Caco-2 (cell line): Measurements from ENCODE around the gene MED13L. TPM values are rescaled to one million over a fixed set of nuclear protein-coding genes. Genes with fewer than 3 reads are reported as not detected.

Experiments
- BruUV-seq: library from RNA; stranded (reverse); fragments of 400-500 nt; replicated peaks from 2 replicates; lab custom pipeline; 2021; lab: Mats Ljungman, UMichigan
- CTCF ChIA-PET: fragments of 300-600 bp; sonication (Branson Sonifier 250); formaldehyde crosslinking; loops from one replicate; lab custom pipeline; 2022; ENCODE audit warnings: antibody characterized with exemption; lab: Charles Lee
- POLR2A ChIA-PET: fragments of 300-600 bp; sonication (Branson Sonifier 250); formaldehyde crosslinking; loops from one replicate; lab custom pipeline; 2022; ENCODE audit warnings: antibody characterized with exemption; lab: Charles Lee
- DNase-seq, 2 experiments: peaks; one replicate each; pipeline versions ENCODE4 v3.0.0 to v3.0.0-alpha.2; 2020 to 2022
- H3K27me3 ChIP-seq: replicated peaks from 2 replicates; pipeline ENCODE4 v1.6.0; 2011; ENCODE audit warnings: low read length; ENCODE audit not compliant: control insufficient read depth, insufficient read depth
- H3K36me3 ChIP-seq: 2 replicates; pipeline ENCODE4 v1.5.1; 2011; ENCODE audit warnings: low read length; ENCODE audit not compliant: control insufficient read depth, insufficient read depth
- H3K4me1 ChIP-seq: fragments of 250-450 bp; sonication (Bioruptor Pico); 2 replicates; pipeline ENCODE4 v1.5.1; 2020; ENCODE audit warnings: mild to moderate bottlenecking
- H3K4me3 ChIP-seq: 2 replicates; pipeline ENCODE4 v1.5.1; 2011; ENCODE audit warnings: low read depth, mild to moderate bottlenecking, control low read depth, low read length
- H3K9me3 ChIP-seq: fragments of 250-450 bp; sonication (Bioruptor Pico); 2 replicates; pipeline ENCODE4 v1.5.1; 2020; ENCODE audit warnings: mild to moderate bottlenecking, moderate library complexity
- H3K27ac Mint-ChIP-seq: one replicate; pipeline ENCODE4 v1.8.0; 2022; ENCODE audit warnings: mixed read lengths; ENCODE audit not compliant: unreplicated experiment
- H3K27me3 Mint-ChIP-seq: one replicate; pipeline ENCODE4 v1.8.0; 2022; ENCODE audit warnings: mixed read lengths; ENCODE audit not compliant: insufficient read depth, unreplicated experiment
- H3K36me3 Mint-ChIP-seq: one replicate; pipeline ENCODE4 v1.8.0; 2022; ENCODE audit warnings: mild to moderate bottlenecking, mixed read lengths; ENCODE audit not compliant: insufficient read depth, unreplicated experiment
- H3K4me1 Mint-ChIP-seq: one replicate; pipeline ENCODE4 v1.8.0; 2022; ENCODE audit warnings: low read depth, mixed read lengths; ENCODE audit not compliant: unreplicated experiment
- H3K4me3 Mint-ChIP-seq: one replicate; pipeline ENCODE4 v1.8.0; 2022; ENCODE audit warnings: mild to moderate bottlenecking, moderate library complexity, mixed read lengths; ENCODE audit not compliant: unreplicated experiment
- H3K9me3 Mint-ChIP-seq: one replicate; pipeline ENCODE4 v1.8.0; 2022; ENCODE audit warnings: mixed read lengths; ENCODE audit not compliant: unreplicated experiment
- CTCF ChIP-seq, 2 experiments: fragments of 200-600 bp in 1 of 2; IDR thresholded peaks; 1 replicate in 1 of 2; 2 replicates in 1 of 2; pipeline versions ENCODE4 v1.5.1 to v1.8.0; 2011 to 2022; ENCODE audit warnings: antibody characterized with exemption in 1 of 2, control low read depth in 1 of 2, inconsistent platforms in 1 of 2, low read depth in 1 of 2, low read length in 1 of 2, mild to moderate bottlenecking in 1 of 2, moderate library complexity in 1 of 2; ENCODE audit not compliant: insufficient read depth in 1 of 2, severe bottlenecking in 1 of 2, unreplicated experiment in 1 of 2
- intact Hi-C: fragments of 100-400 bp; cut with micrococcal nuclease; formaldehyde crosslinking; loops from one replicate; pipeline ENCODE4 v1.10.0; 2022; ENCODE audit not compliant: unreplicated experiment
- total RNA-seq: library from RNA; stranded (reverse); gene quantifications from 2 replicates; pipeline ENCODE4 v1.2.3, GENCODE V29; 2022

Gene MED13L
- total RNA-seq, 1 experiment from 2014 or later, result 160 TPM

- no peaks in the 10 kb centered on the region for H3K36me3 Mint-ChIP-seq
- Histone ChIP-seq H3K9me3 (no peaks in the 10 kb centered on the region), H3K4me1 (no peaks in the 10 kb centered on the region), H3K27me3 (no peaks in the 10 kb centered on the region), H3K4me3 (no peak overlapping the region), H3K36me3 (no peaks in the 10 kb centered on the region)
- ChIA-PET POLR2A (no interaction called here), CTCF (no interaction called here)
- no peaks in the 10 kb centered on the region for H3K4me1 Mint-ChIP-seq
- intact Hi-C loops, result no loop called here
- TF ChIP-seq CTCF (IDR thresholded peaks at IDR 0.05; ENCODE audit: insufficient read depth in 1 of 2, low read depth in 1 of 2, low read length in 1 of 2, severe bottlenecking in 1 of 2, unreplicated experiment in 1 of 2), result no peak
- peaks cover 10% of the 10 kb centered on the region for H3K27me3 Mint-ChIP-seq
- no TSS peak for BruUV-seq
- H3K9me3 Mint-ChIP-seq, result peaks cover 9% of the 10 kb centered on the region
- no peak overlapping the region for H3K27ac Mint-ChIP-seq
- DNase-seq, result no peak
- no peak overlapping the region for H3K4me3 Mint-ChIP-seq
These were observed 351.3 kb downstream of the MED13L start for GRCh38 chr12:115926037-115926670.

GRCh38 chr12:115923851-115924250, 353.6 kb downstream of the MED13L start:
- no peak for DNase-seq
- ChIA-PET POLR2A (interaction anchor here (0.8 kb wide), 1 partner anchor 766 kb away, joined by 10 read pairs; no protein-coding TSS in a partner anchor), CTCF (interaction anchor here (1.0 to 2.5 kb wide), 3 partner anchors 10 to 50 kb away, joined by 3 to 14 read pairs (median 7); no protein-coding TSS in a partner anchor)
- no peak overlapping the region for H3K4me3 Mint-ChIP-seq
- H3K9me3 Mint-ChIP-seq, result peaks cover 9% of the 10 kb centered on the region
- no peak overlapping the region for H3K27ac Mint-ChIP-seq
- no peak for TF ChIP-seq CTCF (IDR thresholded peaks at IDR 0.05; ENCODE audit: insufficient read depth in 1 of 2, low read depth in 1 of 2, low read length in 1 of 2, severe bottlenecking in 1 of 2, unreplicated experiment in 1 of 2)
- no peaks in the 10 kb centered on the region for H3K36me3 Mint-ChIP-seq
- no peaks in the 10 kb centered on the region for H3K4me1 Mint-ChIP-seq
- Histone ChIP-seq H3K9me3 (no peaks in the 10 kb centered on the region), H3K4me3 (no peak overlapping the region), H3K36me3 (no peaks in the 10 kb centered on the region), H3K4me1 (no peaks in the 10 kb centered on the region), H3K27me3 (no peaks in the 10 kb centered on the region)
- no TSS peak for BruUV-seq
- intact Hi-C loops, result loop anchor here (1.0 kb wide), 1 partner anchor 23 kb away; no protein-coding TSS in a partner anchor
- peaks cover 10% of the 10 kb centered on the region for H3K27me3 Mint-ChIP-seq

GRCh38 chr12:115922952-115923564, 354.4 kb downstream of the MED13L start:
- H3K9me3 Mint-ChIP-seq, result peaks cover 9% of the 10 kb centered on the region
- H3K4me1 ChIP-seq, result no peaks in the 10 kb centered on the region
- CTCF ChIA-PET, result interaction anchor here (0.7 to 2.5 kb wide), 4 partner anchors 9 to 58 kb away, joined by 3 to 14 read pairs (median 5); no protein-coding TSS in a partner anchor
- H3K36me3 ChIP-seq, result no peaks in the 10 kb centered on the region
- H3K4me3 Mint-ChIP-seq, result no peak overlapping the region
- H3K27ac Mint-ChIP-seq, result no peak overlapping the region
- no peaks in the 10 kb centered on the region for H3K9me3 ChIP-seq
- BruUV-seq, result no TSS peak
- POLR2A ChIA-PET, result no interaction called here
- peak; percentile 54 to 61 for TF ChIP-seq CTCF (IDR thresholded peaks at IDR 0.05; ENCODE audit: insufficient read depth in 1 of 2, low read depth in 1 of 2, low read length in 1 of 2, severe bottlenecking in 1 of 2, unreplicated experiment in 1 of 2)
- intact Hi-C loops, result loop anchor here (1.0 kb wide), 1 partner anchor 24 kb away; no protein-coding TSS in a partner anchor
- no peaks in the 10 kb centered on the region for H3K27me3 ChIP-seq
- H3K4me3 ChIP-seq, result no peak overlapping the region
- no peaks in the 10 kb centered on the region for H3K36me3 Mint-ChIP-seq
- H3K4me1 Mint-ChIP-seq, result no peaks in the 10 kb centered on the region
- H3K27me3 Mint-ChIP-seq, result peaks cover 10% of the 10 kb centered on the region
- DNase-seq, result peak in 1 of 2 experiments; percentile 63
